ENCODE results near the gene ANKRD63. TPM values are rescaled to one million over a fixed set of nuclear protein-coding genes. Genes with fewer than 3 reads are reported as not detected.

ANKRD63 gene
- total RNA-seq, 4 donors from 2014 or later, result not detected

DNA sequence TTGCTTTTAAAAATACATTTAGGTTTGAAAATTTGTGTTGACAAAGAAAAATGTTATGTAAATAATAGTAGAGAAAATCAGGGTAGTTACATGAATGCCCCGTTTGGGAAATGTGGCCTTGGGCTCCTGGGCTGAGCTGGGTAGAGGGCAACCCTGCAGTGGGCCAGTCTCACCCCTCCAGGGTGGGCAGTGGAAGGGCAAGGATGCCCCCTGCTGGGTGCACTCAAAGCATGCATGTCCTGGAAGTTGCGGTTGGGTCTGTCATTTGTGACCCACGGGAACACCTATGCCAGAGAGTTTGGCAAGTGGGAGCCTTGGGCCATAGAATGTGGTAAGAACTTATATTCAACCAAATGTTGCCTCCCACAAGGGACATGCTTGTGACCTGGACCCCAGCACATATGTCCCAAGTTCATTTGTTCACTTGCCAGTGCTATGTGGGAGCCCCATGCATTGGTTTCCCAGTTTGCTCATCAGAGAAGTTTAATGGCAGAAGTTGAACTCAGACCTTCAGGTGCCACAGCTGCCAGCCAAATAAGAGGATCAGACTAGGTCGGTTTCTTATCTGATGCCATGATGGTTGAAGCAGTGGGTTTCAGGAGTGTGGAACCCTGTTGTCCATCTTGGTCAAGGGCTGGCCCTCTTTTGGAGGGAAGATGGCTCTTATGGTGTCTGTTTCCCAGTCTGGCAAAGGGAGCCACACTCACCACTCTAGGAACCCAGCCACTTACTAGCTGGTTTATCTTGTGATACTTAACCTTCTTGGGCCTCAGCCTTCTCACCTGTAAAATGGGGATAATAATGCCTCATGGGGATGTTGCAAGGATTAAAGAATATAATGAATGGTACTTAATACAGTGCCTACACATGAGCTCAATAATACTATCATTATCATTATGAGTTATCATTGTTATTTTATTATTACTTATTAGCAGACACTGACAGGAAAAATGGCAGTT is 27.4 kb upstream of the ANKRD63 start:
- Histone ChIP-seq H3K36me3 (no peaks in the 10 kb centered on the region), H3K4me1 (peaks cover 0 to 25% (median 17%) of the 10 kb centered on the region in 4 donors), H3K27ac (replicated peaks in 1 of 4) (no peak overlapping the region), H3K9me3 (no peaks in the 10 kb centered on the region), H3K4me3 (no peak overlapping the region), H3K27me3 (peaks cover 0 to 4% (median 0%) of the 10 kb centered on the region in 4 donors)
- 38% methylated on average over 4 of the region's 4 CpGs for WGBS
- DNase-seq (ENCODE audit: extremely low spot score), result no peak
- intact Hi-C loops (cut with DNase I), result no loop called here
- TF ChIP-seq EP300 (IDR thresholded peaks at IDR 0.05), result no peak
- no peak for TF ChIP-seq POLR2A (IDR thresholded peaks at IDR 0.05; ENCODE audit: low read depth)
- no peak for TF ChIP-seq POLR2AphosphoS5 (IDR thresholded peaks at IDR 0.05)
- peak; percentile 59 to 68 (median 62) for TF ChIP-seq CTCF (IDR thresholded peaks at IDR 0.05)

DNA sequence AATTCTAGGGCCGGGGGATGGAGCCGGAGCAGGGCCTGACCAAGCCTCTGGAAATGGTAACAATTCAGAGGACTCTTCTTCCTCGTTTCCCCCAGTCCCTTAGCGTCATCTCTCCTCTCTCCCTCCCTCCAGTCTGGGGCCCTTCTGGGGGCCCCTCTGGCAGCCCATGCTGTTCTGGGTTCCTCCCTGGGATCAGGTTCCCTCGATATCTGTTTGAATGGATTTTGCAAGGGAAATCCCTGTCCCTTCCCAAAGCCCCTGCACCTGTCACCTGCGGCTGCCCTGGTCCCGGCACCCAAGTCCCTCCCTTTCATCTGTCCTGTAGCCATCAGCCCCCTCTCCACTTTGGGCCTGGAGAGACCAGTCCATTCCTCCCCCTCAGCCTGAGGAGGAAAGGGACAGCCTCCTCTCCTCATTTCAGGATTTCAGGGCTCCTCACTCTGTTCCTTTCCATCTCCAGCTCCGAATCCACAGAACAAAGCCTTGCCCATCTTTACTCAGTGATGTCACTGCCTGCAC is 26.5 kb upstream of the ANKRD63 start:
- intact Hi-C loops (cut with DNase I), result no loop called here
- DNase-seq (ENCODE audit: extremely low spot score), result no peak
- Histone ChIP-seq H3K27me3 (peaks cover 0 to 4% (median 0%) of the 10 kb centered on the region in 4 donors), H3K27ac (replicated peaks in 1 of 4) (no peak overlapping the region), H3K4me1 (peaks cover 0 to 25% (median 17%) of the 10 kb centered on the region in 4 donors), H3K9me3 (no peaks in the 10 kb centered on the region), H3K36me3 (no peaks in the 10 kb centered on the region), H3K4me3 (no peak overlapping the region)
- TF ChIP-seq EP300 (IDR thresholded peaks at IDR 0.05) (no peak), POLR2A (IDR thresholded peaks at IDR 0.05; ENCODE audit: low read depth) (no peak), CTCF (IDR thresholded peaks at IDR 0.05) (no peak), POLR2AphosphoS5 (IDR thresholded peaks at IDR 0.05) (no peak)
- WGBS, result 79% methylated on average over 8 of the region's 8 CpGs

DNA sequence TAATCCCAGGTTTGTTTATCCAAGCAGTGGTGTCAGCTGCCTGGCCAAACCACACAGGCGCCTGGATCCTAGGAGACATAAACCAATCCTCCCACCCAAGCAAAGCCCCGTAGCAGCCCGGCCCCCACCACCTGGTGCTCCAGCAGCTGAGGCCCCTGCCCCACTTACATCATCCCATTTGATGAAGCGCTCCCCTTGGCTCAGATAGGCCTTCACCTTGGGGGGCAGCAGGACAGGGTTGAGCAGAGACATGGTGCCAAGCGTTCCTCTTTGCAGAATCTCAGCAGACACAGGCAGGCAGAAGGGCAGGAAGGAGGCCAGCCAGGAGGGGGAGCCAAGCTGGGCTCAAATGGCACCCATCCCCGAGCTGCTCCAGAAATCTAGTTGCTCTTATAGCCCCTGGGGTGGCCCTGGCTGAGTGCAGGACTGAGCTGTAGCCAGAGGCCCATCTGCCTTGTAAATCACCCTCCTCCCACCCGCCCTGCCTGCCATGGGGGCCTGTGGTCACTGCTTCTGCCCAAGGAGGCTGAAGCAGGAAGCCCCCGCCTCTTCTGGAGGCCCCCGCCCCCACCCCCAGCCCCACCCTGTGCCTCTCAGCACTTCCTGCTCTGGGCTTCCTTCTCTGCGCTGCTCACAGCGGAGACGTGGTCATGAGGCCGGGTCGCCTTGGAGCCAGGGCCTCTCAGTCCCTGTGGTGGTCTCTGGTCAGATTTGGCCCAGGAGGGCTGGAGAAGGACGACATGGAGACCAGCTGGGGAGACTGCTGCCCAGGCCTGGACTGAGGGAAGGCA is 24.8 kb upstream of the ANKRD63 start, which contains the start of gene PLCB2:
TSS of gene PLCB2 (minus strand) at position 515 of the 791 bp plus-strand sequence. CDS start at position 252, 263 bp downstream.
- Histone ChIP-seq H3K36me3 (no peaks in the 10 kb centered on the region), H3K27me3 (peaks cover 0 to 4% (median 0%) of the 10 kb centered on the region in 4 donors), H3K4me1 (peaks cover 0 to 15% (median 7%) of the 10 kb centered on the region in 4 donors), H3K9me3 (no peaks in the 10 kb centered on the region), H3K27ac (replicated peaks in 1 of 4) (peak within 1 kb of the TSS in 3 of 4 donors; percentile 34 to 55 (median 54)), H3K4me3 (peak within 1 kb of the TSS; percentile 18 to 45 (median 29))
- WGBS, result 55% methylated on average over 7 of the region's 15 CpGs
- intact Hi-C loops (cut with DNase I), result no loop called here
- no peak for DNase-seq (ENCODE audit: extremely low spot score)
- TF ChIP-seq POLR2A (IDR thresholded peaks at IDR 0.05; ENCODE audit: low read depth) (no peak), CTCF (IDR thresholded peaks at IDR 0.05) (peak; percentile 11 to 20 (median 14)), POLR2AphosphoS5 (IDR thresholded peaks at IDR 0.05) (peak in 1 of 2 donors; percentile 30), EP300 (IDR thresholded peaks at IDR 0.05) (no peak)

DNA sequence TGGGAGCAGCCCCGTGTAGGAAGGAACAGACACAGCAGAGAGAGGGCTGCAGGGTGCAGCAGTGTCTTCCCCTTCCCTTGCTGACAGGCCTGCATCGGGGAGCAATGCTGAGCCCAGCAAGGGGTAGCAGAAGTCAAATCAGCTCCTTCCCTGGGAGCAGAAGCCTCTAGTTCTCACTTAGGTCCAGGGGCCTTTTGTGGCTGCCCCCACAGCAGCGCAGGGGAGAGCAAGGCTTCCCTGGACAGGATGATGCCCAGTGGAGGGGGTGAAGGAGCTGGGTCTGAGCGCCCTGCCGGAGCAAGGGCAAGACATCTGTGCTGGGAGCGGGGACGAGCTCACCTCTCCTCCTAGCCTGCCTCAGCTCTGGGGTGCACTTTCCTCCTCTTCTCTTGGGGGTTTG is 24.0 kb upstream of the ANKRD63 start:
- Histone ChIP-seq H3K36me3 (no peaks in the 10 kb centered on the region), H3K4me1 (peaks cover 0 to 15% (median 7%) of the 10 kb centered on the region in 4 donors), H3K4me3 (peak overlapping the region; percentile 18 to 45 (median 29)), H3K9me3 (no peaks in the 10 kb centered on the region), H3K27ac (replicated peaks in 1 of 4) (no peak overlapping the region), H3K27me3 (peaks cover 0 to 11% (median 0%) of the 10 kb centered on the region in 4 donors)
- no peak for TF ChIP-seq EP300 (IDR thresholded peaks at IDR 0.05)
- 73% methylated on average over 7 of the region's 7 CpGs for WGBS
- DNase-seq (ENCODE audit: extremely low spot score), result no peak
- intact Hi-C loops (cut with DNase I), result no loop called here

Measured in esophagus muscularis mucosa (tissue), 4 donors.